Naive thymus-derived CD4-positive, alpha-beta T cell (primary cell): ENCODE measurements around the gene TRMT10C. TPM values are rescaled to one million over a fixed set of nuclear protein-coding genes. Genes with fewer than 3 reads are reported as not detected.
"Not testable (repeated sequence)": the region's sequence is repeated elsewhere in the genome, so short reads cannot be mapped to it uniquely, and the experiment has no call there.

ENCODE experiments used
- ATAC-seq: fragments of 150-1000 bp; cut with Tn5 transposase; 2 replicates; pipeline ENCODE4 v1.10.0; 2021; ENCODE audit warnings: mild to moderate bottlenecking, moderate library complexity
- CTCF ChIA-PET: fragments of 350-600 bp; sonication (Branson Sonifier 250); formaldehyde crosslinking; loops from one replicate; lab custom pipeline; 2021; ENCODE audit warnings: antibody characterized with exemption; lab: Charles Lee
- POLR2A ChIA-PET: fragments of 350-600 bp; sonication (Branson Sonifier 250); formaldehyde crosslinking; loops from one replicate; lab custom pipeline; 2021; ENCODE audit warnings: antibody characterized with exemption, inconsistent platforms; lab: Charles Lee
- DNase-seq, 9 donors: peaks; one replicate each; pipeline versions ENCODE4 v3.0.0 to v3.0.0-alpha.2; 2020 to 2022; ENCODE audit warnings: mixed read lengths in 1 of 9
- H3K27ac ChIP-seq: one replicate; pipeline ENCODE4 v1.7.0; 2013; ENCODE audit warnings: mild to moderate bottlenecking, low read depth, low read length, moderate library complexity
- H3K27me3 ChIP-seq, 2 donors: one replicate each; pipeline ENCODE4 v1.7.0; 2013; ENCODE audit warnings: low read length in 2 of 2, mild to moderate bottlenecking in 2 of 2, moderate library complexity in 2 of 2; ENCODE audit not compliant: control insufficient read depth in 2 of 2, insufficient read depth in 2 of 2
- H3K36me3 ChIP-seq, 3 experiments: 1 replicate in 2 of 3; 2 replicates in 1 of 3; pipeline ENCODE4 v1.7.0; 2013; ENCODE audit warnings: low read length in 3 of 3, mild to moderate bottlenecking in 3 of 3, moderate library complexity in 1 of 3; ENCODE audit not compliant: insufficient read depth in 3 of 3, control insufficient read depth in 2 of 3
- H3K4me1 ChIP-seq, 2 donors: one replicate each; pipeline ENCODE4 v1.7.0; 2013; ENCODE audit warnings: low read length in 2 of 2, mild to moderate bottlenecking in 2 of 2, moderate library complexity in 1 of 2; ENCODE audit not compliant: control insufficient read depth in 2 of 2, insufficient read depth in 2 of 2
- H3K4me3 ChIP-seq: 2 replicates; pipeline ENCODE4 v1.7.0; 2013; ENCODE audit warnings: mild to moderate bottlenecking, low read length
- H3K9me3 ChIP-seq, 3 experiments: 1 replicate in 2 of 3; 2 replicates in 1 of 3; pipeline ENCODE4 v1.7.0; 2013; ENCODE audit warnings: low read length in 3 of 3; ENCODE audit not compliant: control insufficient read depth in 2 of 3
- H3K27ac Mint-ChIP-seq, 9 donors: one replicate each; pipeline ENCODE4 v1.8.0; 2020 to 2022; ENCODE audit warnings: mixed read lengths in 9 of 9, mild to moderate bottlenecking in 8 of 9, moderate library complexity in 5 of 9, inconsistent platforms in 2 of 9
- H3K27me3 Mint-ChIP-seq, 5 donors: one replicate each; pipeline ENCODE4 v1.8.0; 2021 to 2022; ENCODE audit warnings: mixed read lengths in 5 of 5, mild to moderate bottlenecking in 1 of 5
- H3K36me3 Mint-ChIP-seq, 5 donors: one replicate each; pipeline ENCODE4 v1.8.0; 2020 to 2022; ENCODE audit warnings: mixed read lengths in 5 of 5, mild to moderate bottlenecking in 3 of 5, inconsistent platforms in 1 of 5
- H3K4me1 Mint-ChIP-seq, 7 donors: one replicate each; pipeline ENCODE4 v1.8.0; 2020 to 2022; ENCODE audit warnings: mixed read lengths in 7 of 7, mild to moderate bottlenecking in 3 of 7, inconsistent platforms in 1 of 7
- H3K4me3 Mint-ChIP-seq, 10 donors: one replicate each; pipeline ENCODE4 v1.8.0; 2020 to 2022; ENCODE audit warnings: mild to moderate bottlenecking in 10 of 10, mixed read lengths in 10 of 10, moderate library complexity in 6 of 10, inconsistent platforms in 2 of 10
- H3K9me3 Mint-ChIP-seq, 11 donors: one replicate each; pipeline ENCODE4 v1.8.0; 2020 to 2022; ENCODE audit warnings: mixed read lengths in 11 of 11, mild to moderate bottlenecking in 4 of 11, inconsistent platforms in 1 of 11, moderate library complexity in 1 of 11
- intact Hi-C, 2 donors: fragments of 100-400 bp; cut with micrococcal nuclease; formaldehyde crosslinking; loops; one replicate each; pipeline ENCODE4 v1.15.1; 2023
- polyA plus RNA-seq, 2 donors: library from polyadenylated mRNA; unstranded; fragments of 300-500 nt; fragmentation: Illumina TruSeq; gene quantifications; one replicate each; pipeline ENCODE4 v1.2.3, GENCODE V29; 2021
- total RNA-seq, 6 experiments: library from RNA in 5 of 6; stranded (reverse) in 5 of 6; gene quantifications; 1 replicate in 5 of 6; 2 replicates in 1 of 6; pipeline ENCODE4 v1.2.3 and lab custom pipeline; 2021 to 2026

TRMT10C gene
- total and polyA plus RNA-seq, 7 experiments from 2014 or later, result 24.1 to 37.3 (median 27.6) TPM

DNA sequence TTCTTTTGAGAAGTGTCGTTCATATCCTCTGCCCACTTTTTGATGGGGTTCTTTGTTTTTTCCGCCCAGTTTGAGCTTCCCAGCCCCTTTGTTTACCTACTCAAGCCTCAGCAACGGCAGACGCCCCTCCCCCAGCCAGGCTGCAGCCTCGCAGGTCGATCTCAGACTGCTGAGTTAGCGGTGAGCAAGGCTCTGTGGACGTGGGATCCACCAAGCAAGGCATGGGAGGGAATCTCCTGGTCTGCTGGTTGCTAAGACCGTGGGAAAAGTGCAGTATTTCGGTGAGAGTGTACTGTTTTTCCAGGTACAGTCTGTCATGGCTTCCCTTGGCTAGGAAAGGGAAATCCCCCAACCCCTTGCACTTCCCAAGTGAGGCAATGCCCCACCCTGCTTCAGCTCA lies 43.7 kb downstream of the TRMT10C start:
- POLR2A ChIA-PET, H3K9me3 ChIP-seq, intact Hi-C loops, H3K9me3 Mint-ChIP-seq, H3K4me3 Mint-ChIP-seq, H3K27ac ChIP-seq, CTCF ChIA-PET, H3K4me1 Mint-ChIP-seq, ATAC-seq, H3K27ac Mint-ChIP-seq, H3K27me3 ChIP-seq, DNase-seq, H3K27me3 Mint-ChIP-seq, H3K4me3 ChIP-seq, H3K4me1 ChIP-seq, H3K36me3 ChIP-seq: not testable (repeated sequence)
- H3K36me3 Mint-ChIP-seq, result peaks cover 0 to 13% (median 4%) of the 10 kb centered on the region in 5 donors

DNA sequence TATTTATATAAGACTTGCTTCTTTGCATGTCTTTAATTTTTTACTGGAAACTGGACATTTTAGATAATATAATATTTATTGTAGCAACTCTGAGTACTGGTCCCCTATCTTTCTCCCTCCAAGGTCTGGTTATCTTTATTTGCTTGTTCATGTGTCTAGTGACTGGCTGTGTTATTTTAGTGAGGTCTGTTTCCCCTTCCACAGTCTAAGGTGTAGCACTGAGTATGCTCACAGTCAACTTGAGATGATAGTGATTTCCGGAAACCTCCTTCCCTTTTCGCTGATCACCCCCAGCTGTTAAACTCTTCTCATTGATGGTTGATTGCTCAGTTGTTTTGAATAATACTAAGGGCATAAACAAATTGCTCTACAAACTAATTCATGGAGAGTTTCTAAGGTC lies 49.4 kb downstream of the TRMT10C start:
- Histone ChIP-seq H3K36me3 (no peaks in the 10 kb centered on the region), H3K4me1 (no peaks in the 10 kb centered on the region), H3K4me3 (no peak overlapping the region), H3K9me3 (no peaks in the 10 kb centered on the region), H3K27ac (no peak overlapping the region), H3K27me3 (no peaks in the 10 kb centered on the region)
- Mint-ChIP-seq H3K27me3 (no peaks in the 10 kb centered on the region), H3K4me1 (no peaks in the 10 kb centered on the region), H3K4me3 (no peak overlapping the region), H3K9me3 (no peaks in the 10 kb centered on the region), H3K36me3 (peaks cover 0 to 3% (median 0%) of the 10 kb centered on the region in 5 donors), H3K27ac (no peak overlapping the region)
- intact Hi-C loops, result no loop called here
- CTCF ChIA-PET, result no interaction called here
- ATAC-seq, result no peak
- POLR2A ChIA-PET, result interaction anchor here (0.7 kb wide), 1 partner anchor 12 kb away, joined by 3 read pairs; no protein-coding TSS in a partner anchor
- DNase-seq, result no peak

DNA sequence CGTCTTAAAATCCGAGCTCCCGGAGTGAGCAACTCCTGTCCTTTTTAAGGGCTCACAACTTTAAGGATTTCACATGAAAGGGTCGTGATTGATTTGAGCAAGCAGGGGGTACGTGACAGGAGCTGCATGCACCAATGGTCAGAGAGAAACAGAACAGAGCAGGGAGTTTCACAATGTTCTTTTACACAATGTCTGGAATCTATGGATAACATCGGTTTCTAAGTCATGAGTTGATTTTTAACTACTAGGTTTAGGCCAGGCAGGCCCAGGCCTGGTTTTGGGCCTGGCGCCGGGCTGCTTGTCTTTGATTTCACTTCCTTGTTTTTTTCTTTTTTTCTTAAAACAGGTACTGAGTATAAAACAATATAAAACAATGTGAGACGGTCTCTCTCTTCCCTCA lies 51.3 kb downstream of the TRMT10C start:
- ATAC-seq, H3K36me3 Mint-ChIP-seq, H3K27ac ChIP-seq, H3K4me1 ChIP-seq, H3K9me3 Mint-ChIP-seq, H3K4me3 Mint-ChIP-seq, H3K27me3 Mint-ChIP-seq, H3K9me3 ChIP-seq, H3K36me3 ChIP-seq, DNase-seq, intact Hi-C loops, H3K27me3 ChIP-seq, H3K4me1 Mint-ChIP-seq, CTCF ChIA-PET, H3K4me3 ChIP-seq: not testable (repeated sequence)
- H3K27ac Mint-ChIP-seq, result peak overlapping the region in 2 of 9 donors; percentile 56 to 67
- POLR2A ChIA-PET, result interaction anchor here (0.6 to 1.2 kb wide), 2 partner anchors 38 to 50 kb away, joined by 3 read pairs; partner anchors contain the start of gene PCNP

DNA sequence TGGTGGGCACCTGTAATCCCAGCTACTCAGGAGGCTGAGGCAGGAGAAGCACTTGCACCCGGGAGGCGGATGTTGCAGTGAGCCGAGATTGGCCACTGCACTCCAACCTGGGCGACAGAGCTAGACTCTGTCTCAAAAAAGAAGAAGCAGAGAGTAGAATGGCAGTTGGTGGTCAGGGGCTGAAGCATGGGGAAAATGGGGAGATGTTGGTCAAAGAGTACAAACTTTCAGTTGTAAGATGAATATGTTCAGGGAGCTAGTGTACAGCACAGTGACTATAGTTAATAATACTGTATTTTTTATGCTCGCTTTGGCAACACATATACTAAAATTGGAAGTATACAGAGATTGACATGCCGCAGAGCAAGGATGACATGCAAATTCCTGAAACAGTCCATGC lies 53.9 kb downstream of the TRMT10C start:
- ATAC-seq (no peak), DNase-seq (no peak)
- CTCF ChIA-PET, result no interaction called here
- no peaks in the 10 kb centered on the region for H3K36me3 ChIP-seq
- intact Hi-C loops, result no loop called here
- no peaks in the 10 kb centered on the region for H3K9me3 ChIP-seq
- H3K27ac ChIP-seq, result no peak overlapping the region
- no peaks in the 10 kb centered on the region for H3K4me1 ChIP-seq
- POLR2A ChIA-PET, result no interaction called here
- no peaks in the 10 kb centered on the region for H3K27me3 Mint-ChIP-seq
- peaks cover 0 to 8% (median 0%) of the 10 kb centered on the region in 5 donors for H3K36me3 Mint-ChIP-seq
- no peaks in the 10 kb centered on the region for H3K4me1 Mint-ChIP-seq
- H3K9me3 Mint-ChIP-seq, result peaks cover 0 to 5% (median 0%) of the 10 kb centered on the region in 11 donors
- H3K4me3 Mint-ChIP-seq, result no peak overlapping the region
- H3K27me3 ChIP-seq, result no peaks in the 10 kb centered on the region
- no peak overlapping the region for H3K4me3 ChIP-seq
- no peak overlapping the region for H3K27ac Mint-ChIP-seq

Other genes starting within 250 kb of the TRMT10C start
- under 1 TPM; 0.47 to 0.87 (median 0.66) TPM for gene IMPG2, start 241.3 kb upstream of the TRMT10C start, total RNA-seq
- gene IMPG2, start 241.3 kb upstream of the TRMT10C start, polyA plus RNA-seq, result under 1 TPM in 1 of 2 donors, not detected in 1; 0.13 TPM
- 10 to 100 TPM; 28.8 to 79.0 (median 49.5) TPM for gene SENP7, start 48.7 kb upstream of the TRMT10C start, total RNA-seq
- gene SENP7, start 48.7 kb upstream of the TRMT10C start, polyA plus RNA-seq, result 10 to 100 TPM; 14.0 TPM
- gene PCNP, start 12.3 kb downstream of the TRMT10C start, total RNA-seq, result 100 to 1,000 TPM; 129 to 172 (median 160) TPM
- 100 to 1,000 TPM in 1 of 2 donors, 10 to 100 TPM in 1; 78.2 to 138 TPM for gene PCNP, start 12.3 kb downstream of the TRMT10C start, polyA plus RNA-seq
- gene ZBTB11, start 115.3 kb downstream of the TRMT10C start, total RNA-seq, result 10 to 100 TPM; 31.9 to 68.2 (median 54.2) TPM
- gene ZBTB11, start 115.3 kb downstream of the TRMT10C start, polyA plus RNA-seq, result 10 to 100 TPM; 10.5 to 16.3 TPM
- 1,000 to 10,000 TPM; 1,072 to 1,652 (median 1,599) TPM for gene RPL24, start 124.8 kb downstream of the TRMT10C start, total RNA-seq
- gene RPL24, start 124.8 kb downstream of the TRMT10C start, polyA plus RNA-seq, result 1,000 to 10,000 TPM; 1,238 to 1,434 TPM
- gene CEP97, start 162.7 kb downstream of the TRMT10C start, total RNA-seq, result 10 to 100 TPM in 3 of 5 experiments, 1 to 10 TPM in 2; 5.5 to 21.7 (median 10.9) TPM
- gene CEP97, start 162.7 kb downstream of the TRMT10C start, polyA plus RNA-seq, result 1 to 10 TPM; 3.4 to 3.8 TPM
- 10 to 100 TPM; 25.9 to 48.7 (median 35.5) TPM for gene NXPE3, start 217.3 kb downstream of the TRMT10C start, total RNA-seq
- gene NXPE3, start 217.3 kb downstream of the TRMT10C start, polyA plus RNA-seq, result 10 to 100 TPM; 55.7 to 71.0 TPM